HG03196 (cell line): Measurements from ENCODE around the gene TACC2.

Experiments used
- ATAC-seq: cut with Tn5 transposase; IDR thresholded peaks from one replicate; pipeline ENCODE4 v1.9.1; 2021; ENCODE audit not compliant: unreplicated experiment

The TACC2 gene

GRCh38 chr10:122116331-122116730, 127.4 kb downstream of the TACC2 start:
- ATAC-seq = no peak

GRCh38 chr10:122117475-122117874, 128.5 kb downstream of the TACC2 start:
- ATAC-seq = no peak

- no peak for ATAC-seq
These were observed 131.2 kb downstream of the TACC2 start for GRCh38 chr10:122120008-122120744.

- no peak for ATAC-seq
These were observed 132.1 kb downstream of the TACC2 start for GRCh38 chr10:122121059-122121458.

GRCh38 chr10:122122493-122122892, 133.5 kb downstream of the TACC2 start:
- no peak for ATAC-seq

GRCh38 chr10:122123186-122123585, 134.2 kb downstream of the TACC2 start:
- ATAC-seq = no peak

GRCh38 chr10:122124342-122124741, 135.4 kb downstream of the TACC2 start:
- no peak for ATAC-seq

GRCh38 chr10:122124808-122125207, 135.8 kb downstream of the TACC2 start:
- ATAC-seq = no peak

GRCh38 chr10:122126763-122127659, 138.0 kb downstream of the TACC2 start:
- ATAC-seq = no peak

GRCh38 chr10:122127943-122128342, 139.0 kb downstream of the TACC2 start:
- ATAC-seq = no peak

GRCh38 chr10:122128357-122128756, 139.4 kb downstream of the TACC2 start:
- no peak for ATAC-seq

- ATAC-seq = no peak
These were observed 141.6 kb downstream of the TACC2 start for GRCh38 chr10:122130474-122131110.

- ATAC-seq = no peak
These were observed 143.4 kb downstream of the TACC2 start for GRCh38 chr10:122132331-122132755.

GRCh38 chr10:122132882-122133565, 144.1 kb downstream of the TACC2 start:
- ATAC-seq = no peak

- ATAC-seq = no peak
These were observed 146.5 kb downstream of the TACC2 start for GRCh38 chr10:122135251-122136025.

- no peak for ATAC-seq
These were observed 150.1 kb downstream of the TACC2 start for GRCh38 chr10:122138831-122139625.

GRCh38 chr10:122139627-122140170, 150.7 kb downstream of the TACC2 start:
- no peak for ATAC-seq

GRCh38 chr10:122140461-122140902, 151.5 kb downstream of the TACC2 start:
- ATAC-seq = no peak
